ENCODE data around the gene ZNF552. TPM values are rescaled to one million over a fixed set of nuclear protein-coding genes. Genes with fewer than 3 reads are reported as not detected.
"Not testable (repeated sequence)": the region's sequence is repeated elsewhere in the genome, so short reads cannot be mapped to it uniquely, and the experiment has no call there.

ZNF552 gene
- total RNA-seq, 2 experiments from 2014 or later = 4.8 to 6.1 TPM

- Mint-ChIP-seq H3K4me1 (ENCODE audit: low read depth) (peaks cover 16% of the 10 kb centered on the region), H3K36me3 (peaks cover 26% of the 10 kb centered on the region)
- CTCF ChIA-PET; POLR2A ChIA-PET; H3K27me3 Mint-ChIP-seq; DNase-seq; intact Hi-C loops (cut with micrococcal nuclease); H3K4me3 Mint-ChIP-seq; H3K27ac Mint-ChIP-seq; H3K9me3 Mint-ChIP-seq: not testable (repeated sequence)
These were observed 22.3 kb upstream of the ZNF552 start for GRCh38 chr19:57836991-57837390.

- POLR2A ChIA-PET = no interaction called here
- no peak within 1 kb of the TSS for H3K27ac Mint-ChIP-seq
- peak; percentile 51 for DNase-seq
- intact Hi-C loops (cut with micrococcal nuclease) = no loop called here
- H3K9me3 Mint-ChIP-seq = peaks cover 2% of the 10 kb centered on the region
- no peak within 1 kb of the TSS for H3K4me3 Mint-ChIP-seq
- peaks cover 28% of the 10 kb centered on the region for H3K36me3 Mint-ChIP-seq
- H3K4me1 Mint-ChIP-seq (ENCODE audit: low read depth) = peaks cover 19% of the 10 kb centered on the region
- CTCF ChIA-PET = interaction anchor here (0.7 to 1.3 kb wide), 2 partner anchors 10 to 20 kb away, joined by 3 read pairs; no protein-coding TSS in a partner anchor
- H3K27me3 Mint-ChIP-seq = no peaks in the 10 kb centered on the region
These were observed 15.4 kb upstream of the ZNF552 start, which contains the start of gene ZNF587B for GRCh38 chr19:57830071-57830602. Gene ZNF587B (plus strand): TSS chr19:57830299. CDS start chr19:57830529, 230 bp downstream.

- intact Hi-C loops (cut with micrococcal nuclease) = no loop called here
- ChIA-PET POLR2A (no interaction called here), CTCF (interaction anchor here (0.7 to 1.3 kb wide), 2 partner anchors 9 to 21 kb away, joined by 3 read pairs; no protein-coding TSS in a partner anchor)
- peaks cover 32% of the 10 kb centered on the region for H3K36me3 Mint-ChIP-seq
- peaks cover 23% of the 10 kb centered on the region for H3K4me1 Mint-ChIP-seq (ENCODE audit: low read depth)
- H3K4me3 Mint-ChIP-seq = no peak overlapping the region
- no peaks in the 10 kb centered on the region for H3K27me3 Mint-ChIP-seq
- no peak for DNase-seq
- H3K9me3 Mint-ChIP-seq = peaks cover 2% of the 10 kb centered on the region
- H3K27ac Mint-ChIP-seq = no peak overlapping the region
These were observed 14.6 kb upstream of the ZNF552 start for GRCh38 chr19:57829316-57829715.

GRCh38 chr19:57825511-57825910 lies 10.8 kb upstream of the ZNF552 start:
- ChIA-PET POLR2A (no interaction called here), CTCF (no interaction called here)
- H3K36me3 Mint-ChIP-seq = peaks cover 49% of the 10 kb centered on the region
- no peaks in the 10 kb centered on the region for H3K27me3 Mint-ChIP-seq
- DNase-seq = no peak
- H3K4me1 Mint-ChIP-seq (ENCODE audit: low read depth) = peaks cover 43% of the 10 kb centered on the region
- no peak overlapping the region for H3K4me3 Mint-ChIP-seq
- intact Hi-C loops (cut with micrococcal nuclease) = no loop called here
- peaks cover 2% of the 10 kb centered on the region for H3K9me3 Mint-ChIP-seq
- H3K27ac Mint-ChIP-seq = no peak overlapping the region

GRCh38 chr19:57823608-57824007 lies 8.9 kb upstream of the ZNF552 start:
- intact Hi-C loops (cut with micrococcal nuclease) = not testable (repeated sequence)

GRCh38 chr19:57823155-57823554 lies 8.4 kb upstream of the ZNF552 start:
- Mint-ChIP-seq H3K27ac (peak overlapping the region; percentile 11), H3K36me3 (peaks cover 43% of the 10 kb centered on the region), H3K4me1 (ENCODE audit: low read depth) (peaks cover 45% of the 10 kb centered on the region)
- DNase-seq; POLR2A ChIA-PET; H3K9me3 Mint-ChIP-seq; intact Hi-C loops (cut with micrococcal nuclease); CTCF ChIA-PET; H3K27me3 Mint-ChIP-seq; H3K4me3 Mint-ChIP-seq: not testable (repeated sequence)

More at GRCh38 chr19:57823608-57824007, 8.9 kb upstream of the ZNF552 start:
- H3K9me3 Mint-ChIP-seq, CTCF ChIA-PET, DNase-seq, H3K27me3 Mint-ChIP-seq, H3K4me3 Mint-ChIP-seq, POLR2A ChIA-PET: not testable (repeated sequence)
- Mint-ChIP-seq H3K27ac (peak overlapping the region; percentile 11), H3K36me3 (peaks cover 43% of the 10 kb centered on the region), H3K4me1 (ENCODE audit: low read depth) (peaks cover 41% of the 10 kb centered on the region)

GRCh38 chr19:57821501-57821900 lies 6.8 kb upstream of the ZNF552 start:
- H3K27ac Mint-ChIP-seq; H3K4me3 Mint-ChIP-seq; DNase-seq; CTCF ChIA-PET; POLR2A ChIA-PET; intact Hi-C loops (cut with micrococcal nuclease); H3K9me3 Mint-ChIP-seq; H3K27me3 Mint-ChIP-seq: not testable (repeated sequence)
- Mint-ChIP-seq H3K36me3 (peaks cover 38% of the 10 kb centered on the region), H3K4me1 (ENCODE audit: low read depth) (peaks cover 45% of the 10 kb centered on the region)

GRCh38 chr19:57821095-57821494 lies 6.4 kb upstream of the ZNF552 start:
- H3K4me1 Mint-ChIP-seq (ENCODE audit: low read depth) = peaks cover 44% of the 10 kb centered on the region
- H3K4me3 Mint-ChIP-seq = peak overlapping the region; percentile 98
- DNase-seq; POLR2A ChIA-PET; intact Hi-C loops (cut with micrococcal nuclease); CTCF ChIA-PET; H3K27me3 Mint-ChIP-seq; H3K9me3 Mint-ChIP-seq: not testable (repeated sequence)
- peak overlapping the region; percentile 95 for H3K27ac Mint-ChIP-seq
- peaks cover 36% of the 10 kb centered on the region for H3K36me3 Mint-ChIP-seq

- no peak for DNase-seq
- H3K27ac Mint-ChIP-seq = peak overlapping the region; percentile 95
- peaks cover 32% of the 10 kb centered on the region for H3K36me3 Mint-ChIP-seq
- ChIA-PET CTCF (interaction anchor here (0.6 kb wide), 1 partner anchor 9 kb away, joined by 3 read pairs; the partner anchor contains the start of gene ZNF587B), POLR2A (no interaction called here)
- no peaks in the 10 kb centered on the region for H3K9me3 Mint-ChIP-seq
- H3K4me3 Mint-ChIP-seq = peak overlapping the region; percentile 98
- H3K27me3 Mint-ChIP-seq = no peaks in the 10 kb centered on the region
- intact Hi-C loops (cut with micrococcal nuclease) = no loop called here
- H3K4me1 Mint-ChIP-seq (ENCODE audit: low read depth) = peaks cover 42% of the 10 kb centered on the region
These were observed 5.9 kb upstream of the ZNF552 start for GRCh38 chr19:57820599-57820998.

- peak overlapping the region; percentile 95 for H3K27ac Mint-ChIP-seq
- intact Hi-C loops (cut with micrococcal nuclease) = loop anchor here (1.0 to 2.0 kb wide), 2 partner anchors 50 to 97 kb away; partner anchors contain the start of genes ZNF417 and ZNF586
- ChIA-PET POLR2A (interaction anchor here (0.7 to 1.1 kb wide), 4 partner anchors 30 to 183 kb away, joined by 3 to 5 read pairs (median 4); partner anchors contain the start of genes ZNF417, ZNF587 and ZNF606), CTCF (interaction anchor here (1.3 kb wide), 1 partner anchor 32 kb away, joined by 6 read pairs; no protein-coding TSS in a partner anchor)
- H3K27me3 Mint-ChIP-seq = no peaks in the 10 kb centered on the region
- H3K36me3 Mint-ChIP-seq = peaks cover 28% of the 10 kb centered on the region
- peak overlapping the region; percentile 98 for H3K4me3 Mint-ChIP-seq
- peak; percentile 89 for DNase-seq
- H3K9me3 Mint-ChIP-seq = no peaks in the 10 kb centered on the region
- peaks cover 48% of the 10 kb centered on the region for H3K4me1 Mint-ChIP-seq (ENCODE audit: low read depth)
These were observed 4.9 kb upstream of the ZNF552 start for GRCh38 chr19:57819475-57820148.

- no peaks in the 10 kb centered on the region for H3K9me3 Mint-ChIP-seq
- DNase-seq = no peak
- peaks cover 23% of the 10 kb centered on the region for H3K36me3 Mint-ChIP-seq
- POLR2A ChIA-PET = interaction anchor here (1.1 kb wide), 1 partner anchor 98 kb away, joined by 3 read pairs; the partner anchor contains the start of gene ZNF417
- peaks cover 47% of the 10 kb centered on the region for H3K4me1 Mint-ChIP-seq (ENCODE audit: low read depth)
- H3K27ac Mint-ChIP-seq = peak overlapping the region; percentile 21
- intact Hi-C loops (cut with micrococcal nuclease) = loop anchor here (2.0 kb wide), 1 partner anchor 98 kb away; the partner anchor contains the start of gene ZNF417
- no peaks in the 10 kb centered on the region for H3K27me3 Mint-ChIP-seq
- peak overlapping the region; percentile 98 for H3K4me3 Mint-ChIP-seq
- CTCF ChIA-PET = interaction anchor here (1.3 kb wide), 1 partner anchor 33 kb away, joined by 6 read pairs; no protein-coding TSS in a partner anchor
These were observed 3.7 kb upstream of the ZNF552 start for GRCh38 chr19:57818378-57818777.

GRCh38 chr19:57817976-57818375 lies 3.3 kb upstream of the ZNF552 start:
- H3K9me3 Mint-ChIP-seq = no peaks in the 10 kb centered on the region
- peaks cover 46% of the 10 kb centered on the region for H3K4me1 Mint-ChIP-seq (ENCODE audit: low read depth)
- ChIA-PET POLR2A (no interaction called here), CTCF (no interaction called here)
- no peak for DNase-seq
- no peaks in the 10 kb centered on the region for H3K27me3 Mint-ChIP-seq
- intact Hi-C loops (cut with micrococcal nuclease) = loop anchor here (2.0 kb wide), 1 partner anchor 99 kb away; the partner anchor contains the start of gene ZNF417
- no peak overlapping the region for H3K4me3 Mint-ChIP-seq
- peaks cover 22% of the 10 kb centered on the region for H3K36me3 Mint-ChIP-seq
- H3K27ac Mint-ChIP-seq = peak overlapping the region; percentile 21

All from activated CD4-positive, alpha-beta memory T cell treated with anti-CD3 and anti-CD28 coated beads for 36 hours (primary cell).